ENCODE results near the gene MEFV. TPM values are rescaled to one million over a fixed set of nuclear protein-coding genes. Genes with fewer than 3 reads are reported as not detected.

MEFV gene
- total and polyA plus RNA-seq, 2 donors (not counting 3 experiments of a cell fraction or from before 2014, with no cell fraction given), result not detected

DNA sequence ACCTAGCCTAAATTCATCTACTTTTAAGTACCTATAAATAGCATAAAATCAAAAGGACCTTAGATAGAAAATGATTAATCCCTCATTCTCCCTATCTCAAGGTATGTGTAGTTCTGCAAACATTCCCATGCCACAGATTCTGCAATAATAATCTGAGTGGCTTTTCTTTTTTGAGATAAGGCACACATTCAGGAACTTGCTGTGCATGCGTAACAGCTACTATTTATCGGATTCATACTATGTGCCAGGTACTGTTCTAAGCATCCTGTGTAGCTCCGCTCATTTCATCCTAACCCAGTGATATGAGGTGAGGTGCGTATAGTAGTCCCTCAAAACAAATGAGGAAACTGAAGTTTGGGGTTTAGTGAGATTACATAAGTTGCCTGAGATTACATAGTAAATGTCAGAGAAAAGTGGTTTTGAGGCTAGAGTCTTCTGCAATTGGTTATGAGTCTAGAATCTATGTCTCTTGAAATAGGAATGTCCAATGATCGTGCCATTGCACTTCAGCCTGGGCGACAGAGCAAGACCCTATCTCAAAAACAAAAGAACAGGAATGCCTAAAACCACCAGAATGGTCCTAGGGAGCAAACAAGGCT is 24.9 kb upstream of the MEFV start:
- Histone ChIP-seq H3K36me3 (ENCODE audit: control insufficient read depth in 2 of 2, extremely low read depth in 1 of 2, insufficient read depth in 2 of 2, low read length in 2 of 2) (peaks cover 0 to 3% of the 10 kb centered on the region in 2 experiments), H3K9ac (replicated peaks; ENCODE audit: extremely low read depth, insufficient read depth, low read length) (no peak overlapping the region), H3K27ac (ENCODE audit: insufficient read depth, low read depth, low read length) (no peak overlapping the region), H2AFZ (ENCODE audit: low read depth, low read length) (no peak overlapping the region), H3K9me3 (replicated peaks; ENCODE audit: control insufficient read depth, insufficient read depth, low read length) (no peaks in the 10 kb centered on the region), H3K27me3 (ENCODE audit: control insufficient read depth in 2 of 2, insufficient read depth in 2 of 2, low read length in 2 of 2) (peaks cover 14 to 22% of the 10 kb centered on the region in 2 experiments), H3K4me1 (ENCODE audit: control insufficient read depth, extremely low read depth, insufficient read depth, low read length) (peaks cover 13% of the 10 kb centered on the region), H3K9me1 (replicated peaks; ENCODE audit: control insufficient read depth, extremely low read depth, insufficient read depth, low read length) (no peaks in the 10 kb centered on the region), H4K20me1 (replicated peaks; ENCODE audit: control insufficient read depth, extremely low read depth, insufficient read depth, low read length) (no peaks in the 10 kb centered on the region), H3K4me3 (replicated peaks in 1 of 3; ENCODE audit: insufficient read depth in 1 of 3, low read depth in 1 of 3, low read length in 3 of 3) (no peak overlapping the region), H3K79me2 (ENCODE audit: control insufficient read depth, insufficient read depth, low read length) (peaks cover 28% of the 10 kb centered on the region), H3K4me2 (ENCODE audit: insufficient read depth, low read length) (no peak overlapping the region)
- BruUV-seq (replicated peaks), result no TSS peak
- TF ChIP-seq FOS (IDR thresholded peaks at IDR 0.05; ENCODE audit: borderline replicate concordance, insufficient read depth, low read length), result no peak
- no peak for TF ChIP-seq POLR2A (IDR thresholded peaks at IDR 0.05; ENCODE audit: low read depth, low read length)
- TF ChIP-seq CTCF (IDR thresholded peaks at IDR 0.05; ENCODE audit: extremely low read depth in 1 of 2, insufficient read depth in 1 of 2, low read depth in 1 of 2, low read length in 2 of 2), result no peak
- TF ChIP-seq JUN (IDR thresholded peaks at IDR 0.05; ENCODE audit: borderline replicate concordance, insufficient read depth, insufficient read length, low read depth), result no peak
- TF ChIP-seq, protein P1, sequence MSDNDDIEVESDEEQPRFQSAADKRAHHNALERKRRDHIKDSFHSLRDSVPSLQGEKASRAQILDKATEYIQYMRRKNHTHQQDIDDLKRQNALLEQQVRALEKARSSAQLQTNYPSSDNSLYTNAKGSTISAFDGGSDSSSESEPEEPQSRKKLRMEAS (IDR thresholded peaks at IDR 0.05; ENCODE audit: insufficient read depth, insufficient read length), result no peak
- no peak for TF ChIP-seq GATA2 (IDR thresholded peaks at IDR 0.05; ENCODE audit: insufficient read depth, insufficient read length, low read depth, low read length)
- TF ChIP-seq MYC (IDR thresholded peaks at IDR 0.05; ENCODE audit: low read depth, low read length), result no peak
- intact Hi-C loops (cut with micrococcal nuclease) (no loop called here), dilution Hi-C loops (cut with MboI; ENCODE audit: extremely low pct_ligation_motif_present, low sequenced_read_pairs) (no loop called here)
- DNase-seq (ENCODE audit: low read depth, low spot score) (no peak), FAIRE-seq (no peak)
- CTCF ChIA-PET, result no interaction called here
- POLR2A ChIA-PET, result no interaction called here
